Measurements from ENCODE around the gene UBAP2L. TPM values are rescaled to one million over a fixed set of nuclear protein-coding genes. Genes with fewer than 3 reads are reported as not detected.
A peak's percentile ranks its signal among the peaks of the same experiment; 100 is the strongest.
"Not testable (repeated sequence)": the region's sequence is repeated elsewhere in the genome, so short reads cannot be mapped to it uniquely, and the experiment has no call there.

Gene UBAP2L
- total RNA-seq, 2 donors from 2014 or later: 186 to 192 TPM

GRCh38 chr1:154183046-154183915 is 37.5 kb upstream of the UBAP2L start:
- peaks cover 5% of the 10 kb centered on the region for H3K36me3 Mint-ChIP-seq (ENCODE audit: low read depth)

GRCh38 chr1:154186177-154186576 is 34.6 kb upstream of the UBAP2L start:
- peaks cover 20% of the 10 kb centered on the region for H3K4me1 Mint-ChIP-seq
- peaks cover 5% of the 10 kb centered on the region for H3K36me3 Mint-ChIP-seq (ENCODE audit: low read depth)
- no peak overlapping the region for H3K4me3 Mint-ChIP-seq
- ATAC-seq (peak; percentile 22), DNase-seq (peak; percentile 26 to 53 (median 36))
- peaks cover 11% of the 10 kb centered on the region for H3K27me3 Mint-ChIP-seq
- H3K27ac Mint-ChIP-seq: no peak overlapping the region
- H3K9me3 ChIP-seq (ENCODE audit: control insufficient read depth, low read length, poor library complexity, severe bottlenecking): no peaks in the 10 kb centered on the region

More at GRCh38 chr1:154183046-154183915, 37.5 kb upstream of the UBAP2L start:
- DNase-seq: peak; percentile 83 to 87 (median 86)
- H3K4me3 Mint-ChIP-seq: peak overlapping the region; percentile 98
- peaks cover 8% of the 10 kb centered on the region for H3K27me3 Mint-ChIP-seq
- H3K27ac Mint-ChIP-seq: peak overlapping the region; percentile 97
- no peaks in the 10 kb centered on the region for H3K9me3 ChIP-seq (ENCODE audit: control insufficient read depth, low read length, poor library complexity, severe bottlenecking)
- ATAC-seq: peak; percentile 81
- H3K4me1 Mint-ChIP-seq: peaks cover 42% of the 10 kb centered on the region

GRCh38 chr1:154186852-154187501 is 33.8 kb upstream of the UBAP2L start:
- H3K4me1 Mint-ChIP-seq: peaks cover 12% of the 10 kb centered on the region

GRCh38 chr1:154190550-154190949 is 30.2 kb upstream of the UBAP2L start:
- H3K27ac Mint-ChIP-seq: no peak overlapping the region
- no peaks in the 10 kb centered on the region for H3K9me3 ChIP-seq (ENCODE audit: control insufficient read depth, low read length, poor library complexity, severe bottlenecking)
- ATAC-seq (no peak), DNase-seq (no peak)
- no peaks in the 10 kb centered on the region for H3K36me3 Mint-ChIP-seq (ENCODE audit: low read depth)
- no peak overlapping the region for H3K4me3 Mint-ChIP-seq
- peaks cover 53% of the 10 kb centered on the region for H3K27me3 Mint-ChIP-seq
- H3K4me1 Mint-ChIP-seq: peaks cover 15% of the 10 kb centered on the region

More at GRCh38 chr1:154186852-154187501, 33.8 kb upstream of the UBAP2L start:
- Mint-ChIP-seq H3K4me3 (no peak overlapping the region), H3K27me3 (peaks cover 19% of the 10 kb centered on the region), H3K36me3 (ENCODE audit: low read depth) (peaks cover 5% of the 10 kb centered on the region), H3K27ac (no peak overlapping the region)
- H3K9me3 ChIP-seq (ENCODE audit: control insufficient read depth, low read length, poor library complexity, severe bottlenecking): no peaks in the 10 kb centered on the region
- ATAC-seq (no peak), DNase-seq (no peak)

GRCh38 chr1:154191990-154192461 is 28.7 kb upstream of the UBAP2L start, which contains the start of gene TPM3:
TPM3 (minus strand) TSS chr1:154192100; CDS start chr1:154192018, 82 bp downstream.
- no peaks in the 10 kb centered on the region for H3K36me3 Mint-ChIP-seq (ENCODE audit: low read depth)
- peaks cover 54% of the 10 kb centered on the region for H3K27me3 Mint-ChIP-seq
- DNase-seq (no peak), ATAC-seq (no peak)
- no peak within 1 kb of the TSS for H3K27ac Mint-ChIP-seq
- no peak within 1 kb of the TSS for H3K4me3 Mint-ChIP-seq
- peaks cover 14% of the 10 kb centered on the region for H3K4me1 Mint-ChIP-seq
- no peaks in the 10 kb centered on the region for H3K9me3 ChIP-seq (ENCODE audit: control insufficient read depth, low read length, poor library complexity, severe bottlenecking)

- no peak overlapping the region for H3K27ac Mint-ChIP-seq
- H3K4me3 Mint-ChIP-seq: no peak overlapping the region
- H3K36me3 Mint-ChIP-seq (ENCODE audit: low read depth): no peaks in the 10 kb centered on the region
- H3K27me3 Mint-ChIP-seq: peaks cover 52% of the 10 kb centered on the region
- ATAC-seq (no peak), DNase-seq (no peak)
- peaks cover 15% of the 10 kb centered on the region for H3K4me1 Mint-ChIP-seq
- H3K9me3 ChIP-seq (ENCODE audit: control insufficient read depth, low read length, poor library complexity, severe bottlenecking): no peaks in the 10 kb centered on the region
Observed at GRCh38 chr1:154192476-154192875, 28.3 kb upstream of the UBAP2L start.

- H3K27ac Mint-ChIP-seq: no peak overlapping the region
- H3K36me3 Mint-ChIP-seq (ENCODE audit: low read depth): no peaks in the 10 kb centered on the region
- H3K4me3 Mint-ChIP-seq: no peak overlapping the region
- H3K27me3 Mint-ChIP-seq: peaks cover 46% of the 10 kb centered on the region
- DNase-seq: no peak
- no peak for ATAC-seq
- no peaks in the 10 kb centered on the region for H3K9me3 ChIP-seq (ENCODE audit: control insufficient read depth, low read length, poor library complexity, severe bottlenecking)
- peaks cover 15% of the 10 kb centered on the region for H3K4me1 Mint-ChIP-seq
Observed at GRCh38 chr1:154193821-154194220, 26.9 kb upstream of the UBAP2L start.

GRCh38 chr1:154198756-154199562 is 21.8 kb upstream of the UBAP2L start:
- peaks cover 15% of the 10 kb centered on the region for H3K27me3 Mint-ChIP-seq
- peak; percentile 87 for ATAC-seq
- no peaks in the 10 kb centered on the region for H3K9me3 ChIP-seq (ENCODE audit: control insufficient read depth, low read length, poor library complexity, severe bottlenecking)
- no peak overlapping the region for H3K27ac Mint-ChIP-seq
- peaks cover 10% of the 10 kb centered on the region for H3K4me1 Mint-ChIP-seq
- peak in 1 of 3 donors; percentile 27 for DNase-seq
- no peaks in the 10 kb centered on the region for H3K36me3 Mint-ChIP-seq (ENCODE audit: low read depth)
- no peak overlapping the region for H3K4me3 Mint-ChIP-seq

- Mint-ChIP-seq H3K27ac (no peak overlapping the region), H3K4me1 (peaks cover 8% of the 10 kb centered on the region), H3K4me3 (no peak overlapping the region), H3K27me3 (peaks cover 10% of the 10 kb centered on the region), H3K36me3 (ENCODE audit: low read depth) (no peaks in the 10 kb centered on the region)
- no peak for ATAC-seq
- H3K9me3 ChIP-seq (ENCODE audit: control insufficient read depth, low read length, poor library complexity, severe bottlenecking): no peaks in the 10 kb centered on the region
- no peak for DNase-seq
Observed at GRCh38 chr1:154199563-154199879, 21.2 kb upstream of the UBAP2L start.

GRCh38 chr1:154205778-154206177 is 15.0 kb upstream of the UBAP2L start:
- not testable (repeated sequence) for ATAC-seq; H3K4me3 Mint-ChIP-seq; H3K4me1 Mint-ChIP-seq; H3K9me3 ChIP-seq (ENCODE audit: control insufficient read depth, low read length, poor library complexity, severe bottlenecking); H3K36me3 Mint-ChIP-seq (ENCODE audit: low read depth); DNase-seq; H3K27me3 Mint-ChIP-seq
- H3K27ac Mint-ChIP-seq: peak overlapping the region; percentile 90

- Mint-ChIP-seq H3K36me3 (ENCODE audit: low read depth) (peaks cover 4% of the 10 kb centered on the region), H3K27ac (peak within 1 kb of the TSS; percentile 90), H3K4me3 (no peak within 1 kb of the TSS), H3K4me1 (no peaks in the 10 kb centered on the region), H3K27me3 (no peaks in the 10 kb centered on the region)
- H3K9me3 ChIP-seq (ENCODE audit: control insufficient read depth, low read length, poor library complexity, severe bottlenecking): no peaks in the 10 kb centered on the region
- ATAC-seq (peak; percentile 86), DNase-seq (peak in 1 of 3 donors; percentile 9)
Observed at GRCh38 chr1:154206196-154206595, 14.6 kb upstream of the UBAP2L start, which contains the start of gene CFAP141. CFAP141 (minus strand) TSS chr1:154206333; CDS start chr1:154206307, 26 bp downstream.

- no peak overlapping the region for H3K27ac Mint-ChIP-seq
- ATAC-seq: no peak
Observed at GRCh38 chr1:154207262-154207661, 13.5 kb upstream of the UBAP2L start.

More at GRCh38 chr1:154207262-154207661, 13.5 kb upstream of the UBAP2L start:
- no peaks in the 10 kb centered on the region for H3K9me3 ChIP-seq (ENCODE audit: control insufficient read depth, low read length, poor library complexity, severe bottlenecking)
- peaks cover 2% of the 10 kb centered on the region for H3K4me1 Mint-ChIP-seq
- peaks cover 6% of the 10 kb centered on the region for H3K36me3 Mint-ChIP-seq (ENCODE audit: low read depth)
- no peak overlapping the region for H3K4me3 Mint-ChIP-seq
- no peak for DNase-seq
- H3K27me3 Mint-ChIP-seq: no peaks in the 10 kb centered on the region
